H9 (cell line): ENCODE measurements around the gene DPH3. TPM values are rescaled to one million over a fixed set of nuclear protein-coding genes. Genes with fewer than 3 reads are reported as not detected.

ENCODE experiments used
- DNase-seq: peaks from one replicate; pipeline ENCODE4 v3.0.0-alpha.2; 2017
- H2AFZ ChIP-seq: one replicate; pipeline ENCODE4 v1.6.1; 2013; ENCODE audit warnings: mild to moderate bottlenecking, low read length, control low read depth, moderate library complexity
- H2AK5ac ChIP-seq: 2 replicates; pipeline ENCODE4 v1.6.1; 2013; ENCODE audit warnings: low read length, control low read depth, mixed read lengths; ENCODE audit not compliant: insufficient read length
- H2BK120ac ChIP-seq: one replicate; pipeline ENCODE4 v1.6.1; 2013; ENCODE audit warnings: low read depth, mild to moderate bottlenecking, low read length, control low read depth, inconsistent platforms; ENCODE audit not compliant: poor library complexity, severe bottlenecking
- H2BK12ac ChIP-seq: 2 replicates; pipeline ENCODE4 v1.6.1; 2013; ENCODE audit warnings: low read length, control low read depth, mixed read lengths, low read depth; ENCODE audit not compliant: insufficient read length
- H2BK15ac ChIP-seq: 2 replicates; pipeline ENCODE4 v1.6.1; 2013; ENCODE audit warnings: low read depth, low read length, control low read depth
- H2BK20ac ChIP-seq: one replicate; pipeline ENCODE4 v1.6.1; 2013; ENCODE audit warnings: low read depth, mild to moderate bottlenecking, low read length, control low read depth, inconsistent platforms; ENCODE audit not compliant: poor library complexity, severe bottlenecking
- H2BK5ac ChIP-seq: 2 replicates; pipeline ENCODE4 v1.6.1; 2013; ENCODE audit warnings: low read length, control low read depth, mixed read lengths; ENCODE audit not compliant: insufficient read length
- H3K14ac ChIP-seq: 2 replicates; pipeline ENCODE4 v1.6.1; 2013; ENCODE audit warnings: low read length, control low read depth; ENCODE audit not compliant: insufficient read depth
- H3K18ac ChIP-seq: 2 replicates; pipeline ENCODE4 v1.6.1; 2013; ENCODE audit warnings: low read depth, mild to moderate bottlenecking, mixed read lengths, low read length, control low read depth; ENCODE audit not compliant: insufficient read length
- H3K23ac ChIP-seq: 2 replicates; pipeline ENCODE4 v1.6.1; 2013; ENCODE audit warnings: low read length, control low read depth, mixed read lengths, low read depth; ENCODE audit not compliant: insufficient read length
- H3K23me2 ChIP-seq: 2 replicates; pipeline ENCODE4 v1.6.1; 2013; ENCODE audit warnings: low read depth, mild to moderate bottlenecking, mixed read lengths, low read length, control low read depth; ENCODE audit not compliant: insufficient read length, poor library complexity, severe bottlenecking
- H3K27ac ChIP-seq: 2 replicates; pipeline ENCODE4 v1.5.1; 2013; ENCODE audit warnings: low read length, control low read depth, mixed read lengths, low read depth; ENCODE audit not compliant: insufficient read length
- H3K27me3 ChIP-seq: 2 replicates; pipeline ENCODE4 v1.6.1; 2013; ENCODE audit warnings: low read length, control low read depth, inconsistent platforms; ENCODE audit not compliant: insufficient read depth
- H3K4ac ChIP-seq: 2 replicates; pipeline ENCODE4 v1.6.1; 2013; ENCODE audit warnings: low read depth, mild to moderate bottlenecking, control low read depth, inconsistent platforms, low read length, moderate library complexity
- H3K4me1 ChIP-seq: 2 replicates; pipeline ENCODE4 v1.6.1; 2013; ENCODE audit warnings: low read length, control low read depth, inconsistent platforms; ENCODE audit not compliant: insufficient read depth
- H3K4me2 ChIP-seq: 2 replicates; pipeline ENCODE4 v1.6.1; 2013; ENCODE audit warnings: low read length, control low read depth, mixed read lengths; ENCODE audit not compliant: insufficient read length, insufficient read depth
- H3K56ac ChIP-seq: 2 replicates; pipeline ENCODE4 v1.6.1; 2013; ENCODE audit warnings: low read depth, mild to moderate bottlenecking, mixed read lengths, low read length, control low read depth; ENCODE audit not compliant: insufficient read length
- H3K79me1 ChIP-seq: 2 replicates; pipeline ENCODE4 v1.6.1; 2013; ENCODE audit warnings: low read depth, mild to moderate bottlenecking, moderate library complexity, low read length, control low read depth, inconsistent platforms; ENCODE audit not compliant: insufficient read depth, poor library complexity, severe bottlenecking
- H3K79me2 ChIP-seq: 2 replicates; pipeline ENCODE4 v1.6.1; 2013; ENCODE audit warnings: low read length, control low read depth, inconsistent platforms; ENCODE audit not compliant: insufficient read depth
- H3K9ac ChIP-seq: 2 replicates; pipeline ENCODE4 v1.6.1; 2013; ENCODE audit warnings: low read length, control low read depth, mixed read lengths; ENCODE audit not compliant: insufficient read length; ENCODE audit errors: extremely low read depth
- H3K9me3 ChIP-seq: one replicate; pipeline ENCODE4 v1.6.1; 2013; ENCODE audit warnings: low read depth, low read length, inconsistent platforms; ENCODE audit not compliant: control insufficient read depth
- H3T11ph ChIP-seq: one replicate; pipeline ENCODE4 v1.6.1; 2013; ENCODE audit warnings: mild to moderate bottlenecking, low read length, control low read depth, inconsistent platforms
- H4K20me1 ChIP-seq: one replicate; pipeline ENCODE4 v1.6.1; 2013; ENCODE audit not compliant: control insufficient read depth, insufficient read length, insufficient read depth
- H4K5ac ChIP-seq: 2 replicates; pipeline ENCODE4 v1.6.1; 2013; ENCODE audit warnings: low read depth, mild to moderate bottlenecking, mixed read lengths, low read length, control low read depth; ENCODE audit not compliant: insufficient read length
- H4K8ac ChIP-seq: replicated peaks from 2 replicates; pipeline ENCODE4 v1.6.1; 2013; ENCODE audit warnings: low read length, control low read depth, mixed read lengths, low read depth; ENCODE audit not compliant: insufficient read length
- H4K91ac ChIP-seq: 2 replicates; pipeline ENCODE4 v1.6.1; 2013; ENCODE audit warnings: low read depth, mild to moderate bottlenecking, moderate library complexity, mixed read lengths, low read length, control low read depth; ENCODE audit not compliant: insufficient read length
- H3K27ac Mint-ChIP-seq, 3 experiments: 2 replicates in 2 of 3; 3 replicates in 1 of 3; pipeline ENCODE4 v1.8.0; 2020 to 2021; ENCODE audit warnings: mixed read lengths in 3 of 3, mild to moderate bottlenecking in 1 of 3, moderate library complexity in 1 of 3
- H3K27me3 Mint-ChIP-seq: 2 replicates; pipeline ENCODE4 v1.8.0; 2021; ENCODE audit warnings: low read depth, mild to moderate bottlenecking, moderate library complexity, mixed read lengths
- H3K36me3 Mint-ChIP-seq, 3 experiments: 2 replicates in 2 of 3; 3 replicates in 1 of 3; pipeline ENCODE4 v1.8.0; 2020 to 2021; ENCODE audit warnings: low read depth in 3 of 3, mixed read lengths in 3 of 3; ENCODE audit not compliant: insufficient read depth in 1 of 3
- H3K4me1 Mint-ChIP-seq, 2 experiments: 2 replicates each; pipeline ENCODE4 v1.8.0; 2020; ENCODE audit warnings: mixed read lengths in 2 of 2
- H3K4me3 Mint-ChIP-seq, 2 experiments: 2 replicates in 1 of 2; 3 replicates in 1 of 2; pipeline ENCODE4 v1.8.0; 2020 to 2021; ENCODE audit warnings: mild to moderate bottlenecking in 2 of 2, mixed read lengths in 2 of 2, moderate library complexity in 1 of 2
- H3K9me3 Mint-ChIP-seq, 2 experiments: 2 replicates in 1 of 2; 3 replicates in 1 of 2; pipeline ENCODE4 v1.8.0; 2020; ENCODE audit warnings: mild to moderate bottlenecking in 2 of 2, mixed read lengths in 2 of 2, moderate library complexity in 1 of 2
- CTCF ChIP-seq: fragments of 200-600 bp; sonication (generic); conservative IDR thresholded peaks from 3 replicates; pipeline ENCODE4 v1.8.0; 2021; ENCODE audit warnings: antibody characterized with exemption, mild to moderate bottlenecking
- WGBS: extraction: QIAGEN DNeasy Blood & Tissue Kit; methylation state at CpG from one replicate; pipeline ENCODE4 v1.1.7; 2013; ENCODE audit warnings: missing lambda C conversion rate, low lambda C conversion rate, mixed read lengths; ENCODE audit not compliant: insufficient read length; ENCODE audit errors: extremely low coverage; 5-methylcytosine and 5-hydroxymethylcytosine counted together
- total RNA-seq: library from RNA; stranded (reverse); gene quantifications from 2 replicates; pipeline ENCODE4 v1.2.1, GENCODE V29; 2021

DPH3 gene
- total RNA-seq, 1 experiment from 2014 or later = 36.2 TPM

GRCh38 chr3:16295298-16295890, 30.7 kb upstream of the DPH3 start:
- no peak for DNase-seq
- Histone ChIP-seq H4K8ac (no peak overlapping the region), H3K4ac (no peak overlapping the region), H3K56ac (no peak overlapping the region), H3K23me2 (no peaks in the 10 kb centered on the region), H3K9me3 (no peaks in the 10 kb centered on the region), H2AK5ac (no peak overlapping the region), H2BK5ac (no peak overlapping the region), H3K4me2 (no peak overlapping the region), H3K79me2 (no peaks in the 10 kb centered on the region), H4K5ac (no peak overlapping the region), H3T11ph (no peak overlapping the region), H2BK12ac (no peak overlapping the region), H3K4me1 (no peaks in the 10 kb centered on the region), H2AFZ (no peak overlapping the region), H2BK15ac (no peak overlapping the region), H3K27me3 (no peaks in the 10 kb centered on the region), H3K23ac (no peak overlapping the region), H4K20me1 (no peaks in the 10 kb centered on the region), H3K14ac (no peak overlapping the region), H3K27ac (no peak overlapping the region), H3K18ac (no peak overlapping the region), H4K91ac (no peak overlapping the region), H3K79me1 (no peaks in the 10 kb centered on the region), H2BK120ac (no peak overlapping the region), H3K9ac (no peak overlapping the region), H2BK20ac (no peak overlapping the region)
- Mint-ChIP-seq H3K4me3 (no peak overlapping the region), H3K4me1 (peaks cover 0 to 5% of the 10 kb centered on the region in 2 experiments; a peak in 2 of 4 replicates), H3K27ac (peak overlapping the region in 1 of 3 experiments; percentile 20; a peak in 2 of 7 replicates), H3K36me3 (peaks cover 42 to 64% (median 44%) of the 10 kb centered on the region in 3 experiments), H3K27me3 (no peaks in the 10 kb centered on the region), H3K9me3 (peaks cover 3 to 9% of the 10 kb centered on the region in 2 experiments; a peak in 4 of 5 replicates)
- no peak for TF ChIP-seq CTCF
- WGBS = no CpG with 5 or more reads among the region's 3 CpGs
